IPS DF 4.7 (cell line): ENCODE measurements around the gene PLSCR4.
"Not testable (repeated sequence)": the region's sequence is repeated elsewhere in the genome, so short reads cannot be mapped to it uniquely, and the experiment has no call there.

Experiments used
- DNase-seq: peaks from one replicate; pipeline ENCODE4 v3.0.0-alpha.2; 2013; ENCODE audit warnings: low spot score; ENCODE audit errors: extremely low read depth

PLSCR4 gene, protein sequence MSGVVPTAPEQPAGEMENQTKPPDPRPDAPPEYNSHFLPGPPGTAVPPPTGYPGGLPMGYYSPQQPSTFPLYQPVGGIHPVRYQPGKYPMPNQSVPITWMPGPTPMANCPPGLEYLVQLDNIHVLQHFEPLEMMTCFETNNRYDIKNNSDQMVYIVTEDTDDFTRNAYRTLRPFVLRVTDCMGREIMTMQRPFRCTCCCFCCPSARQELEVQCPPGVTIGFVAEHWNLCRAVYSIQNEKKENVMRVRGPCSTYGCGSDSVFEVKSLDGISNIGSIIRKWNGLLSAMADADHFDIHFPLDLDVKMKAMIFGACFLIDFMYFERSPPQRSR

GRCh38 chr3:146250449-146251382 is at the start of gene PLSCR4:
Gene PLSCR4 (minus strand): TSS chr3:146251105. CDS start chr3:146222071, 29,034 bp downstream.
- DNase-seq, result no peak

GRCh38 chr3:146293401-146293800 is 42.5 kb upstream of the PLSCR4 start:
- not testable (repeated sequence) for DNase-seq

GRCh38 chr3:146283781-146284445 is 33.0 kb upstream of the PLSCR4 start:
- DNase-seq, result no peak

DNA sequence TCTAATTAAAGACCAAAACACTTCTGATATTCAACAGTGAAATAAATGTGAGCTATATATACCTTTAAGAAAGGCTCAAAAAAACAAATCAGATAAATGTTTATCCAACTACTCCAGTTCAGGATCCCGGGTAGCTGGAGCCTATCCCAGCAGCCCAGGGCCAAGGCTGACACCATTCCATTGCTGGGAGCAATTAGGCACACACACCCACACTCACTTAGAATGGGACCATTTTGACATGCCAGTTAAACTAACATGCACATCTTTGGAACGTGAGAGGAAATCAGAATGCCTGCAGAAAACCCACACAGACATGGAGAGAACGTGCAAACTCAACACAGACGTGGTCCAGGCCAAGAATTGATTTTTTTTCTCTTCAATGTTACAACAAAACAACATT is 30.0 kb upstream of the PLSCR4 start:
- no peak for DNase-seq

DNA sequence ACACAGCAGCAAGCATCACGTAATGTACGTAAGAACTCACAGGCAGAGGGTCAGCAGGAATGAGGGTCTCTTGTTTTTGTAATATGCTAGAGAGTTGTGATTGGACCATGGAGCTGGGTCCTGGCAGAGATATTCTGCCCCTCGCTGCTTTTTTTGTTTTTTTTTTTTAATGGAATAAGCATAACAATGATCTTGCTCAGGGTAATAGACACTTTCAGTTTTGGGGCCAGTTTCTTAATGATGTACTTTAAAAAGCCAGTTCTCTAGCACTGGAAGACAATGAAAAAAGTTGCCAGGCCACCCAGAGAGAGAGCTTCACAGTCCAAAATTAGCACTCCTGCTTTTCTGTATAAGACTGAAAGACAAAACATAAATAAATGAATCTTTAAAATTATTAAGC is 29.0 kb upstream of the PLSCR4 start:
- no peak for DNase-seq

DNA sequence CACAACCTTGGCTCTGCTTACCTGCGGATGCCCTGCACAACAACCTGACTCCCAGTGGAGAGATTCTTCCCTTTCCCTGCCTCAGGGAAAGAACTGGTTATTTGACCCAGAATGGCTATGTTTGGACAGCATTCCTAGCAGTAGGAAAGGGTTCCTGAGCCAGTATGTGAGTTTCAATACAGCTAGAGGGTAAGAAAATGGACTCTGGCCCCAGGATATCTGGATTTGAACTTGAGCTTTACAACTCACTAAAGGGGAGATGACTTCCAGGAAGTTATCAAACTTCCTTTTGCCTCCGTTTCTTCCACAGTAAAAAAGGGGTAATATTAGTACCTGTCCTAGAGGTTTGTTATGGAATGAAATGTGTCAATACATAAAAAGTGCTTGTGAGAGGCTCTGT is 28.1 kb upstream of the PLSCR4 start:
- DNase-seq, result no peak

DNA sequence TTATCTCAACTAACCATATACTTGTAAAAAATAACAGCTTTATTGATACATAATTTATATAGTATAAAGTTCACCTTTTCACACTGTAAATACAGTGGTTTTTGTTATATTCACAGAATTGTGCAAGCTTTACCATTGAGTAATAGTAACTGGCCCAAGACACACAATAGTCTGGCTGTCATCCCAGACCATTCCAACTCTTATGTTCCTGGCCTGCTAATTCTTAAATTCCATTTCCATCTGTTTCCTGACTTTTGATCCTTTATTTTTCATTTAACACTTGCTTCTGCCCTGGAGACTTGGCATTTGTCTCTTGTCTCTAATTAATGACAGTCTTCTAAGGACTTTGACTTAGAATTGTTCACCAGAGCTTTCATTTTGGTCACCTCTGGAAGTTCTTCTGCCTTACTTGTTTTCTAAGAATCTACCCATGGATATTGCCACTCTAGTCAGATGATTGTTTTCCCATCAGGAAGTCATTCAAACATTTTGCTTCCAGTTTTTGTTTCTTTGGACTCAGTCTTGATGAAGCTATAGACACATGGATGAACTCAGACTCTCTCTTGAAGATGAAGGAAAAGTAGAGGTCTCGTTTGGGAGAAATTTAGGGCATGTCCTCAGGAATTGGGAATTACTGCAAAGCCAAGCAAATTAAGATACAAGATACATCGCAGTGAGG is 27.2 kb upstream of the PLSCR4 start:
- no peak for DNase-seq

- DNase-seq, result no peak
Observed at GRCh38 chr3:146275476-146275875, 24.6 kb upstream of the PLSCR4 start.

DNA sequence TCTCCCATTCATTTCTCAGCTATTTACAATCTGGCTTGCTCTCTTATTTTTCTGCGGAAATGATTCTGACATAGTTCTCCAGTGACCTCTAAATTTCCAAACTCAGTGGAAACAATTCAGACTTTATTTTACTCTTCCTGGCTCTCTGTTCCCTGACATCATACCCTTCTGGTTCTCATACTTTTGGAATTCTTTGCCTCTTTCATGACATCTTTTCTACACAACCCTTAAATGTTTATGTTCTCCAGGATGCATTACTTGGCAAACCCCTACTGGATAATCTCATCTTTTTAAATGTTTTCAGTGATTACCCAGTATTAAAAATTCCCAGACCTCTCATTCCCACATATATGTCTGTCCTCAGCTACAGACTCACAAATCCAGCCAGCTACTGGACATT is 23.9 kb upstream of the PLSCR4 start:
- DNase-seq, result no peak

GRCh38 chr3:146273721-146274407 is 23.0 kb upstream of the PLSCR4 start:
- no peak for DNase-seq

DNA sequence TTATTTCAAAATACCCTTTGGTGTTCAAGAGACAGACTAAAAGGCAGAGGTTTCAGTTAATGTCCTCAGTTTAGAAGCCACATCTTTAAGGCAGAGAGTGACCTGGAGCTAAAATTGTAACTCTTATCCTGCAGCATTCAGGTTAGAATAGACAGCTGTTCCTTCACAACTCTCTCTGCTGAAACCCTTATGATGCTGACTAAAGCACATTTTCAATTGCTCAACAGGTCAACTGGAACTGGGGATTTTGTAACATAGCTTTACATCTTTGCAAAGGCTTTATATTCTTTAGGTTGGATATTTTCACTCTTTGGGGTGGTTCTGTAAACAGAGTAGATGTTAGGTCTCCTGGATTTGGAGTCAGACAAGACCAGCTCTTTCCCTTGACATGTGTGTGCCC is 20.3 kb upstream of the PLSCR4 start:
- no peak for DNase-seq

- DNase-seq, result no peak
Observed at GRCh38 chr3:146269271-146269670, 18.4 kb upstream of the PLSCR4 start.

GRCh38 chr3:146268535-146269219 is 17.8 kb upstream of the PLSCR4 start:
- no peak for DNase-seq

- DNase-seq, result no peak
Observed at GRCh38 chr3:146265720-146266119, 14.8 kb upstream of the PLSCR4 start.

DNA sequence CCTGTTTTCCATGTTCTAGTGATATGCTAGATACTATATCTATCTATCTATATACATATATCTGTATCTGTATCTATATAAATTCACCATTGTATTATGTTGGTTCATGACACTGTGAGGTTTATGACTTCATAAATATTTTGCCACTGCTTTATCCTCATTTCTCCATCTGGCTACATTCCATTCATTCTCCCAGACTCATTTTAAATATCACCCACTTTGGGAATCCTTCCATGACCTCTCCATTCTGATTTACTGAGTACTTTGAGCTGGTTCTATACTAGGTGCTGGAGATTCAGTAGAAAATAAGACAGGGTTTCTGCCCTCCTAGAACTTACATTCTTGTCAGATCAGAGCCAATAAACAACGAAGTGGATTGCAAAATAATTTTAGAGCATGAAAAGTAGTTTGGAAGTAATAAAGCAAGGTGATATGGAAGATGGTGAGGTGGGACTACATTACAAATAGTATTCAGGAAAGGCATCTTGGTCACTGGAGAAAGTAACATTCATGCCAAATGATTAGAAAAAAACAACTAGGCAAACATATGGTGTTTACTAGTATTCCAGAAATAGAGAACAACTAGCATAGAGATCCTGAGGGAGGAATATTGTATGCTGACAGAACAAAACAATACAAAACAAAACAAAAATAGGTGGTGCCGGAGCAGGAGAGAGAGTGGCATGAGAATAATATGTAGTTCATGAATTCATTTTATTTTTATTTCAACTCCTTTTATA is 11.6 kb upstream of the PLSCR4 start:
- DNase-seq, result no peak

DNA sequence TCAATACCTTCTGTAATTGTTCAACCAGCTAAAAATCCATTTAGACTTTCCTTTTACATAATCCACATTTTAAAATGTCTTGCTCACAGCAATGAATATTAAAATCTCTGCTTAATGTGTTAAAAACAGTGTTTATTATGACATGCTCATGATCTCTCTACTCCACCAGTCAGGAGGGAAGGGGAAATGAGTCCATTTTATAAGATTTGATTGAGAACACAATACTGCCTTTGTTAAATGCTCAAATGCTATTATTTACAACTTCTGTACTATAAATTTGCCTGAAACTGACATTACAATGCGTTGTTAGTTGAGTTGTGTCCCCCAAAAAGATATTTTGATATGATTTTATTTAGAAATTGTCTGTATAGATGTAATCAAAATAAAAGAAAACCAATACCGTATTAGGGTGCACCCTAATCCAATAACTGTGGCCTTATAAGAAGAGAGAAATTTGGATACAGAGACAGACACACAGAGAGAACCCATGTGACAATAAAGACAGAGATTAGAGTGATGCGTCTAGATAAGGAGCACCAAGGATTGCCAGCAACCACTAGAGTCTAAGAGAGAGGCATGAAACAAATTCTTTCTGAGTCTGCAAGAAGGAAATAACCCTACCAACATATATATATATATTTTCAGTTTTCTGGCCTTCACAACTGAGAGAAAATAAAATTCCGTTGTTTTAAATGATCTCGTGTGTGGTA is 9.1 kb upstream of the PLSCR4 start:
- DNase-seq, result no peak

DNA sequence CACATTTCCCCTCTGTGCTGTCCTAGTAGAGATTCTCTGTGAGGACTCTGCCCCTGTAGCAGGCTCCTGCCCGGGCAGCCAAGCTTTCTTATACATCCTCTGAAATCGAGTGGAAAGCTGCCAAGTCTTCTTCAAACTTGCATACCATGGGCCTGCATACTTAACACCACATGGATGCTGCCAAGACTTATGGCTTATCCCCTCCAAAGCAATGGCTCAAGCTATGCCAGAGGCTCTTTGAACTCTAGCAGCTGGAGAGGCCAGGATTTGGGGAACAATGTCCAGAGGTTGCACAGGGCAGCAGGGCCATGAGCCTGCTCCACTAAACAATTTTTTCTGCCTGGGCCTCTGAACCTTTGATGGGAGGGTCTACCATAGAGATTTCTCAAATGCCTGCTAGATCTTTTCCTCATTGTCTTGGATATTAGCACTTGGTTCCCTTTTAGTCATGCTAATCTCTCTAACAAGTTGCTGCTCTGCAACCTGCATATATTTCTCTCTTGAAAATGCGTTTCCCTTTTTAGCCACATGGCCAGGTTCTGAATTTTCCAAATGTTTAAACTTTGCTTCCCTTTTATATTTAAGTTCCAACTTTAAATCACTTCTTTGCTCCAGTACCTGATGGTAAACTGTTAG is 6.1 kb upstream of the PLSCR4 start:
- peak; percentile 41 for DNase-seq

DNA sequence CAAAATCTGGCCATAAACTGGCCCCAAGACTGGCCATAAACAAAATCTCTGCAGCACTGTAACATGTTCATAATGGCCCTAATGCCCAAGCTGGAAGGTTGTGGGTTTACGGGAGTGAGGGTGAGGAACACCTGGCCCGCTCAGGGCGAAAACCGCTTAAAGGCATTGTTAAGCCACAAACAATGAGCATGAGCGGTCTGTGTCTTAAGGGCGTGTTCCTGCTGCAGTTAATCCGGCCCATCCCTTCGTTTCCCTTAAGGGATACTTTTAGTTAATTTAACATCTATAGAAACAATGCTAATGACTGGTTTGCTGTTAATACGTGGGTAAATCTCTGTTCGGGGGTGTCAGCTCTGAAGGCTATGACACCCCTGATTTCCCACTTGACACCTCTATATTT is 1.5 kb upstream of the PLSCR4 start:
- DNase-seq, result not testable (repeated sequence)
